ENCODE data around the gene TNRC6B.

TNRC6B gene

GRCh38 chr22:40364431-40364830, 186.7 kb downstream of the TNRC6B start:
- no peak for TF ChIP-seq CTCF (IDR thresholded peaks at IDR 0.05; ENCODE audit: low read length, missing control alignments)
- no peak overlapping the region for H3K4me3 ChIP-seq (replicated peaks; ENCODE audit: low read depth, low read length)
- no peak for DNase-seq (ENCODE audit: low read depth)

GRCh38 chr22:40366068-40366467, 188.3 kb downstream of the TNRC6B start:
- TF ChIP-seq CTCF (IDR thresholded peaks at IDR 0.05; ENCODE audit: low read length, missing control alignments) = no peak
- no peak for DNase-seq (ENCODE audit: low read depth)
- no peak overlapping the region for H3K4me3 ChIP-seq (replicated peaks; ENCODE audit: low read depth, low read length)

- no peak for DNase-seq (ENCODE audit: low read depth)
- TF ChIP-seq CTCF (IDR thresholded peaks at IDR 0.05; ENCODE audit: low read length, missing control alignments) = no peak
- no peak overlapping the region for H3K4me3 ChIP-seq (replicated peaks; ENCODE audit: low read depth, low read length)
These were observed 189.6 kb downstream of the TNRC6B start for GRCh38 chr22:40367342-40367741.

GRCh38 chr22:40368016-40368415, 190.3 kb downstream of the TNRC6B start:
- H3K4me3 ChIP-seq (replicated peaks; ENCODE audit: low read depth, low read length) = no peak overlapping the region
- no peak for TF ChIP-seq CTCF (IDR thresholded peaks at IDR 0.05; ENCODE audit: low read length, missing control alignments)
- DNase-seq (ENCODE audit: low read depth) = no peak

GRCh38 chr22:40368836-40369235, 191.1 kb downstream of the TNRC6B start:
- no peak overlapping the region for H3K4me3 ChIP-seq (replicated peaks; ENCODE audit: low read depth, low read length)
- TF ChIP-seq CTCF (IDR thresholded peaks at IDR 0.05; ENCODE audit: low read length, missing control alignments) = no peak
- DNase-seq (ENCODE audit: low read depth) = no peak

GRCh38 chr22:40374567-40374966, 196.8 kb downstream of the TNRC6B start:
- no peak for TF ChIP-seq CTCF (IDR thresholded peaks at IDR 0.05; ENCODE audit: low read length, missing control alignments)
- H3K4me3 ChIP-seq (replicated peaks; ENCODE audit: low read depth, low read length) = no peak overlapping the region
- no peak for DNase-seq (ENCODE audit: low read depth)

- no peak for DNase-seq (ENCODE audit: low read depth)
- H3K4me3 ChIP-seq (replicated peaks; ENCODE audit: low read depth, low read length) = no peak overlapping the region
- TF ChIP-seq CTCF (IDR thresholded peaks at IDR 0.05; ENCODE audit: low read length, missing control alignments) = no peak
These were observed 198.4 kb downstream of the TNRC6B start for GRCh38 chr22:40376149-40376548.

Measured in fibroblast of pulmonary artery (primary cell).